ENCODE measurements around the gene KLF1.

The KLF1 gene

DNA sequence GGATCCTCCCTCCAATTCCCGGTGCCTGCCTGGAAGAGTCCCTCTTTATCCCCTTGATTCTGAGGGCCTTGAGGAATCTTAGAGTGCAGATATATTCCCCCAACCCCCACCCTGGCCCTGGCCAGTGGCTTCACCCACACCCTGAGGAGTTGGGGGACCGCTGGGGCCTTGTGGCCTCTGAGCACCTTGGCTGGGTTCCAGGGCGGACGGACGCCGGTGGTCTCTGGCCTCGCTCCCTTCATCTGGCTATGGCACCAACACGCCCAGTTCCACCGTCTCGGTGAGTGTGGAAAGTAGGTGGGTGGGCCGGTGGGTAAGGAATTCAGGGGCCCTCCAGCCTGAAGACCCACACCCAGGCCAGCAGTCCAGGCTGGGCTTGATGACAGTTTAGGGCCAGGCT is 43.7 kb downstream of the KLF1 start (continued):
- TF ChIP-seq, protein P1, sequence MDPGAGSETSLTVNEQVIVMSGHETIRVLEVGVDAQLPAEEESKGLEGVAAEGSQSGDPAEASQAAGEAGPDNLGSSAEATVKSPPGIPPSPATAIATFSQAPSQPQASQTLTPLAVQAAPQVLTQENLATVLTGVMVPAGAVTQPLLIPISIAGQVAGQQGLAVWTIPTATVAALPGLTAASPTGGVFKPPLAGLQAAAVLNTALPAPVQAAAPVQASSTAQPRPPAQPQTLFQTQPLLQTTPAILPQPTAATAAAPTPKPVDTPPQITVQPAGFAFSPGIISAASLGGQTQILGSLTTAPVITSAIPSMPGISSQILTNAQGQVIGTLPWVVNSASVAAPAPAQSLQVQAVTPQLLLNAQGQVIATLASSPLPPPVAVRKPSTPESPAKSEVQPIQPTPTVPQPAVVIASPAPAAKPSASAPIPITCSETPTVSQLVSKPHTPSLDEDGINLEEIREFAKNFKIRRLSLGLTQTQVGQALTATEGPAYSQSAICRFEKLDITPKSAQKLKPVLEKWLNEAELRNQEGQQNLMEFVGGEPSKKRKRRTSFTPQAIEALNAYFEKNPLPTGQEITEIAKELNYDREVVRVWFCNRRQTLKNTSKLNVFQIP (CRISPR knock-in tag; IDR thresholded peaks at IDR 0.05; ENCODE audit: borderline replicate concordance, low read depth): no peak
- no peak for TF ChIP-seq GLIS3 (CRISPR knock-in tag; IDR thresholded peaks at IDR 0.05)

DNA sequence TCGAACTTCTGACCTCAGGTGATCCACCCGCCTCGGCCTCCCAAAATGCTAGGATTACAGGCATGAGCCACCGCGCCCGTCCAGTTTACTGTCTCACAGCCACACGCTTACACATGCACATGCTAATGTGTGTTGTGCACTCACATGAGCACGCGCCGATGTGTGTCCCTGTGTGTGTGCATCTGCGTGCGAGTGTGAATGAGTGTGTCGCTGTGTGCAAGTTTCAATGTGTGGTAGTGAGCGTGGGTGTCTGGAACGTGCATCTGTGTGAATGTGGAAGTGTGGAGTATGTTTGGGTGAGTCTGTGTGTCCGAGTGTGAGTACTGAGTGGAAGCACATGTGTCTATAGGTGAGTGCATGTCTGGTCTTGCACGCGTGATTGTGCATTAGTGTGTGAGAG is 44.5 kb downstream of the KLF1 start:
- ATAC-seq: no peak
- TF ChIP-seq CREB5 (CRISPR knock-in tag; IDR thresholded peaks at IDR 0.05; ENCODE audit: low read depth) (no peak), GLIS3 (CRISPR knock-in tag; IDR thresholded peaks at IDR 0.05) (no peak), PPARA (CRISPR knock-in tag; IDR thresholded peaks at IDR 0.05; ENCODE audit: borderline replicate concordance) (no peak), CSDC2 (CRISPR knock-in tag; IDR thresholded peaks at IDR 0.05) (no peak), CSRNP3 (CRISPR knock-in tag; IDR thresholded peaks at IDR 0.05) (no peak), ESRRG (CRISPR knock-in tag; IDR thresholded peaks at IDR 0.05) (no peak), ZFP3 (CRISPR knock-in tag; IDR thresholded peaks at IDR 0.05) (no peak), BACH2 (CRISPR knock-in tag; IDR thresholded peaks at IDR 0.05; ENCODE audit: borderline replicate concordance) (no peak), RARB (CRISPR knock-in tag; IDR thresholded peaks at IDR 0.05) (no peak), TSHZ2 (CRISPR knock-in tag; IDR thresholded peaks at IDR 0.05) (no peak), ARNTL (CRISPR knock-in tag; IDR thresholded peaks at IDR 0.05; ENCODE audit: borderline replicate concordance, low read depth) (no peak), OSR1 (CRISPR knock-in tag; IDR thresholded peaks at IDR 0.05) (no peak), ZFP30 (CRISPR knock-in tag; IDR thresholded peaks at IDR 0.05) (no peak), ZC3H10 (CRISPR knock-in tag; IDR thresholded peaks at IDR 0.05) (no peak), TCF4 (CRISPR knock-in tag; IDR thresholded peaks at IDR 0.05; ENCODE audit: borderline replicate concordance) (no peak), ZNF565 (CRISPR knock-in tag; conservative IDR thresholded peaks at IDR 0.05; ENCODE audit: low read depth) (no peak), ISL1 (CRISPR knock-in tag; IDR thresholded peaks at IDR 0.05) (no peak), ZNF70 (CRISPR knock-in tag; IDR thresholded peaks at IDR 0.05) (no peak)
- TF ChIP-seq, protein P1 (CRISPR knock-in tag; IDR thresholded peaks at IDR 0.05; ENCODE audit: borderline replicate concordance, low read depth): no peak

- TF ChIP-seq ZNF8 (CRISPR knock-in tag; IDR thresholded peaks at IDR 0.05): no peak
- TF ChIP-seq ZFP3 (CRISPR knock-in tag; IDR thresholded peaks at IDR 0.05): no peak
- TF ChIP-seq TCF4 (CRISPR knock-in tag; IDR thresholded peaks at IDR 0.05; ENCODE audit: borderline replicate concordance): no peak
- TF ChIP-seq BACH2 (CRISPR knock-in tag; IDR thresholded peaks at IDR 0.05; ENCODE audit: borderline replicate concordance): no peak
- no peak for TF ChIP-seq OSR1 (CRISPR knock-in tag; IDR thresholded peaks at IDR 0.05)
- TF ChIP-seq ARNTL (CRISPR knock-in tag; IDR thresholded peaks at IDR 0.05; ENCODE audit: borderline replicate concordance, low read depth): no peak
- no peak for TF ChIP-seq CSRNP3 (CRISPR knock-in tag; IDR thresholded peaks at IDR 0.05)
- no peak for ATAC-seq
These were observed 45.9 kb downstream of the KLF1 start for GRCh38 chr19:12841094-12841493.
